Stimulated activated CD4-positive, alpha-beta T cell treated with anti-CD3 and anti-CD28 coated beads, Interleukin-2, amount 100 ng/mL, for 24 hours (primary cell): ENCODE measurements around the gene TANGO6.
A peak's percentile ranks its signal among the peaks of the same experiment; 100 is the strongest.
"Not testable (repeated sequence)": the region's sequence is repeated elsewhere in the genome, so short reads cannot be mapped to it uniquely, and the experiment has no call there.

Experiments used
- DNase-seq, 2 donors: peaks; one replicate each; pipeline ENCODE4 v3.0.0-alpha.2; 2020

TANGO6 gene

DNA sequence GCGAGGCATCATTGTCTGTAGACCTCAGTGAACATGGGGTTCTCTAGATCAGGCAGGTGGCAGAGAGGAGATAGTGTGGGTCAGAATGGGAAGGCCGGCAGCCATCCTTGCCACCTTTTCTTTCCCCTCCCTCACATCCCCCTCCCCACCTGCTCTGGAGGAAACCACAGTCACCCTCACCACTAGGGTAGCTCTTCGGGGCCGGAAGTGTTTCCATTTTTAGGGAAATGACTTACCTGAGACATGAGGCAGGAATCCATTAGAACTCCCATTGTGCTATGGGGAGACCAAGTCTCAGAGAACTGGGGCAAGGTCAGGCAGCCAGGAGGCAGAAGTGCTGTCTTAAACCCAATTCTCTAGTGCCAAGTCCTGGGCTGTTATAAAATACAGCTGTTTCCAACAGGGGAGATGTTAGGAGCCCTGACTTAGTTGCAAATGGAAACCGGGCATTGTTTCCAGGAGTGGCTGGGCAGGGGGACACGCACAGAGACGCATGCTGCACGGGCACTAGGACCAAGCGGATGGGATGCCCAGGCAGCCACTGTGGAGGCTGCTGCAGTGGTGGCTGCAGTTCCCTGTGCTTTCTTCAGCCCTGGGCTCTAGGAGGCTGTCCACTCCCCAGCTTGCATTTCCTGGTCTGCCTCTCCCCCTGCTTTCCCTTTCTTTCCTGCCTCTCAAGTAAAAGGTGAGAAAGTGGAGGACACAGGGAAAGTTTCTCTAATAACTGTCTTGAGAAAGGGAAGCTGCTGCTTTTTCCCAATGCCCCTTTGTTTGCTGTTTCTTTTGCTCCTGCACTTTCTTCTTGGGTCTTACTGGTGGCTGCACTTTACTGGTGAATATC, 265.0 kb downstream of the TANGO6 start:
- no peak for DNase-seq

DNA sequence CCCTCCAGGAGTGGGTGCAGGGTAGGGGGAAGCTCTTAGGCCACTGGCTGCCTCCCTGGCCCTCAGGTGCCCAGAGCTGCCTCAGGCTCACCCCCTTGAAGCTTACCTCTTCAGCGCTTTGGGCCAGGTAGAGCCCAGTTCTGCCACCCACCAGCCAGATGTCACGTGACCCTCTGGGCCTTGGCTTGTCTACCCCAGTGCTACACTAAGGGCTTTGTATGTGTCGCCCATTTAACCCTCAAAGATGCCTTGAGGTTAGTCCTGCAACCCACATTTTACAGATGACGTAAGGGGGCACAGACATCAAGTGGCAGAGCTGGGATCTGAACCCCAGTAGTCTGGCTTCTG, 265.5 kb downstream of the TANGO6 start:
- DNase-seq: no peak

DNA sequence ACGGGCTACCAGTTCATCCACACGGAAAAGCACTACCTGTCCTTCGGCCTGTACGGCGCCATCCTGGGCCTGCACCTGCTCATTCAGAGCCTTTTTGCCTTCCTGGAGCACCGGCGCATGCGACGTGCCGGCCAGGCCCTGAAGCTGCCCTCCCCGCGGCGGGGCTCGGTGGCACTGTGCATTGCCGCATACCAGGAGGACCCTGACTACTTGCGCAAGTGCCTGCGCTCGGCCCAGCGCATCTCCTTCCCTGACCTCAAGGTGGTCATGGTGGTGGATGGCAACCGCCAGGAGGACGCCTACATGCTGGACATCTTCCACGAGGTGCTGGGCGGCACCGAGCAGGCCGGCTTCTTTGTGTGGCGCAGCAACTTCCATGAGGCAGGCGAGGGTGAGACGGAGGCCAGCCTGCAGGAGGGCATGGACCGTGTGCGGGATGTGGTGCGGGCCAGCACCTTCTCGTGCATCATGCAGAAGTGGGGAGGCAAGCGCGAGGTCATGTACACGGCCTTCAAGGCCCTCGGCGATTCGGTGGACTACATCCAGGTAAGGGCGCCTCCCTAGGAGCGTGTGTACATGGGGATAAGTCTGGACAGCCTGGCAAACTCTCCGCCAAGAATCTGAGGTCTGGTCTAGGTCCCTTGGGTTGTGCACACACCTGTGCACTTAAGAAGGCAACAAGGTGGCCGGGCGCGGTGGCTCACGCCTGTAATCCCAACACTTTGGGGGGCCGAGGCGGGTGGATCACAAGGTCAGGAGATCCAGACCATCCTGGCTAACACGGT, 266.3 kb downstream of the TANGO6 start:
- no peak for DNase-seq

DNA sequence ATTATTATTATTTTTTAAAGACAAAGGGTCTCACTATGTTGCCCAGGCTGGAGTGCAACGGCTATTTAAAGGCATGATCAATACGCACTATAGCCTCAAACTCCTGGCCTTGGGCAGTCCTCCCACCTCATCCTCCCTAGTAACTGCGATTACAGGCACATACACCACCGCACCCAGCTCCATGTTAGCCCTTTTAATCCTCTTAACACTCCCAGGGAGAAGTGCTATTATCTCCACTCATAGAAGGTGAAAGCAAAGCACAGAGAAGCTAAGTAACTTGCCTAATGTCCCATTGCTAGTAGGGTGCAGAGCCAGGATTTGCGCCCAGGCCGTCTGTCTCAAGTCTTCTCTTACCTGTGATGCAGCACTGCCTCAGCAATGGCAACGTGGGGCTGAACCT, 267.1 kb downstream of the TANGO6 start:
- DNase-seq: no peak

DNA sequence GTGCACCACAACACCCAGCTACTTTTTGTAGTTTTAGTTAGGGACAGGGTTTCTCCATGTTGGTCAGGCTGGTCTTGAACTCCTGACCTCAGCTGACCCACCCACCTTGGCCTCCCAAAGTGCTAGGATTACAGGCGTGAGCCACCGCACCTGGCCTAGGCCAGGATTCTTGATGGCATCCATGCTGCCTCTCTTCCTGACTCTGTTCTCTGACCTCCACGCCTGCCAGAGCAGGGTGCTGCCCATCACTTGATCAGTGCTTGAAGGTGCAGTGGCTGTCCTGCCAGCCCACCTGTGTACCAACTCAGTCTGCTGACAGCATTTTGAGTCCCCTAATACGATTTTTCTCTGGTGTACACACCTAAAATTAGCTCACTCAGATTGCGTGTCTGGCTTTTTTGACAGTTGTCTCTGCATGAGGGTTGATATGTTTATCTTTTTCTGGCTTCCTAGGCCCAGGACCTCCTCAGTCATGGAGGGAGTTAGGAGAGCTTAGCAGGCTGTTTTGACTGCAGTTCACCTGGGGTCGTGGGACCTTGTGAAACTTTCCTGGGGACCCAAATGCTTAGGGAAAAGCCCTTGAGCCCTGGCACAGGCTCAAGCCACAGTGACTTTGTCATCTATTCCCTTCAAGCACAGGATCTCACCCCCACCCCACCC, 268.0 kb downstream of the TANGO6 start:
- DNase-seq: no peak

DNA sequence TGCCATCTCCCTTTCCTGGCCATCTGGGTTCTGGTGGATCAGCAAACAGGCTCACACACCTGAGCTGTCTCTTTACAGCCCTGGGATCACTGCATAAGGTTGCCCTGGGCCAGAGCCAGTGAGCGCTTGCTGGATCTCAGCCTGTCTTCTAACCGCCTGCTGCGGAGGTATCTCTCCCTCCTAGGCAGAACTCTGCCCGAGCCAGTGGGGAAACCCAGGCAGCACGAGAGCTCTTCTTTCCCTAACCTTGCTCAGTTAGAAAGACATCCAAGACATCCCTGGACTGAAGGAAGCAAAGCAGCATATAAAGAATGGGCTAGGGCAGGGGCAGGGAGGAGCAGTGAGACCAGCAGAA, 268.5 kb downstream of the TANGO6 start:
- DNase-seq: no peak

DNA sequence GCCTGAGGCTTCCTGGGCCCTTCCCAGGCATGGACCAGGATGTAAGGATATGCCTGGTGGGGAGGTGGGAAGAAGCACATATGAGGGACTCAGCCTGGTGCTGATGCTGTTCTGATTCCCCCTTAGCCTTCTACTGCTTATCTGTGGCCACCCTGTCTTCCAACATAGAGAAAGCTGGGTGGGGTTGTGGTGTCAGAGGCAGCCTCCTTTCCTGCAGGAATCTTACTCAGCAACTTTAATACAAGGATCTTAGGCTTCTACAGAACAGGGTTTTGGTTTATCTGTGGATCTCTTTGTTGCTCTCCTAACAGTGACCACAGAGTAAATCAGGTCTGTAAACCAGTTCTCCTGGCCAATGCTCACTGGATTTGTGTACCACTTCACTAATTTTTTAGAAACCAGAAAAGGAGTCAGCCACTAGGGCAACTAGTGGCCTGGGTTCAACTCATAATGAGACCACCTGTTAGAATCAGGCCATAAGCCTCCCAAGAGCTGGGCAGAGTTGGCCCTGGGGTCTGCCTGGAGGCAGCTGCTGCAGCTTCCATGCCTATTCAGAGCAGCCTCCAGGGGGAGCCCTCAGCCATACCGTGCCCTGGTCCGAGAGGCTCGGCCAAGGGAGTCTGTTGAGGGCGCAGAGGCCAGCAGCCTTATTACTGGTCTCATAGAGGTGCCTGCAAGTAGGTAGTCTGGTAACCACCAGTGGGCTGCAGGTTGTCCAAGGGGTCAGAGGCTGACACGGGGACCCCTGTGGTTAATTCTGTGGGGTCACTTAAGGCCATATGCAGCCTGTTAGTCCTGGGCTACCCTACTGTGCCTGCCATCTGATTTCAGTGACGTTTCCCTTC, 269.2 kb downstream of the TANGO6 start:
- peak; percentile 70 to 76 for DNase-seq

DNA sequence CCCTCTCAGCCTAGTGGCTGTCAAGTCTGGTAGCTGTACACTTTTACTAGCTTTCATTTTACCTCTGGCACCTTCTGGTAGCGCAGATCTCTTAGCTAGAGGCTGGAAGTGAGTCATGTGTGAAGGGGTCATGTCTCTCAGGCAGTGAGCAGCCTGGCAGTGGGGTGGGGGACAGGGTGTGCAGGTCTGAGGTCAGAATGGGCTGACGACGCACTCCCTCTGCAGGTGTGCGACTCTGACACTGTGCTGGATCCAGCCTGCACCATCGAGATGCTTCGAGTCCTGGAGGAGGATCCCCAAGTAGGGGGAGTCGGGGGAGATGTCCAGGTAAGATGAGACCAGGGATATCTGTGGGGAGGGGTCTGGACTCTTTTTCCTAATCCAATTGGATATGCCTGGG, 269.9 kb downstream of the TANGO6 start:
- DNase-seq: no peak

DNA sequence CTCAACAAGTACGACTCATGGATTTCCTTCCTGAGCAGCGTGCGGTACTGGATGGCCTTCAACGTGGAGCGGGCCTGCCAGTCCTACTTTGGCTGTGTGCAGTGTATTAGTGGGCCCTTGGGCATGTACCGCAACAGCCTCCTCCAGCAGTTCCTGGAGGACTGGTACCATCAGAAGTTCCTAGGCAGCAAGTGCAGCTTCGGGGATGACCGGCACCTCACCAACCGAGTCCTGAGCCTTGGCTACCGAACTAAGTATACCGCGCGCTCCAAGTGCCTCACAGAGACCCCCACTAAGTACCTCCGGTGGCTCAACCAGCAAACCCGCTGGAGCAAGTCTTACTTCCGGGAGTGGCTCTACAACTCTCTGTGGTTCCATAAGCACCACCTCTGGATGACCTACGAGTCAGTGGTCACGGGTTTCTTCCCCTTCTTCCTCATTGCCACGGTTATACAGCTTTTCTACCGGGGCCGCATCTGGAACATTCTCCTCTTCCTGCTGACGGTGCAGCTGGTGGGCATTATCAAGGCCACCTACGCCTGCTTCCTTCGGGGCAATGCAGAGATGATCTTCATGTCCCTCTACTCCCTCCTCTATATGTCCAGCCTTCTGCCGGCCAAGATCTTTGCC, 271.1 kb downstream of the TANGO6 start:
- no peak for DNase-seq

DNA sequence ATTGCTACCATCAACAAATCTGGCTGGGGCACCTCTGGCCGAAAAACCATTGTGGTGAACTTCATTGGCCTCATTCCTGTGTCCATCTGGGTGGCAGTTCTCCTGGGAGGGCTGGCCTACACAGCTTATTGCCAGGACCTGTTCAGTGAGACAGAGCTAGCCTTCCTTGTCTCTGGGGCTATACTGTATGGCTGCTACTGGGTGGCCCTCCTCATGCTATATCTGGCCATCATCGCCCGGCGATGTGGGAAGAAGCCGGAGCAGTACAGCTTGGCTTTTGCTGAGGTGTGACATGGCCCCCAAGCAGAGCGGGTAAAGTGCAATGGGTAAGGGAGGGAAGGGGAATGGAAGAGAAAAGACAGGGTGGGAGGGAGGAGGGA, 271.6 kb downstream of the TANGO6 start:
- no peak for DNase-seq

DNA sequence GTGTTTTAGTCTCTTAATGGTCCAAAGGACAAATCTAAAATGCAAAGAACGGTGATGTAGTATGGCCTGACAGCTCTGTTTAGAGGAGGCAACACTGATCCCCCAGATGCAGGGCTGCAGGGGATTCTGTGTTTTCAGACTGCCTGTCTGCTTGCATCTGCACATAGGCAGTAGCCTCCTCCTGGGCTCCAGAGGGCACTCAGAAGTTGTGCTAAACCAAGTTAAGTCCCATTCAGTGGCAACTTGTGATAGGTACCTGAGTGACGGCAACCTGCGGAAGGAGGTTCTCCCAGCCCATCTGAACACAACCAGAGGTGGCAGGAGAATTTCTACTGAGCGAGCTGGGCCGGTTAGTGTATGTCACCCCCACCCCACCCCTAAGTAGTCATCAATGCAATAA, 272.0 kb downstream of the TANGO6 start:
- DNase-seq: no peak

DNA sequence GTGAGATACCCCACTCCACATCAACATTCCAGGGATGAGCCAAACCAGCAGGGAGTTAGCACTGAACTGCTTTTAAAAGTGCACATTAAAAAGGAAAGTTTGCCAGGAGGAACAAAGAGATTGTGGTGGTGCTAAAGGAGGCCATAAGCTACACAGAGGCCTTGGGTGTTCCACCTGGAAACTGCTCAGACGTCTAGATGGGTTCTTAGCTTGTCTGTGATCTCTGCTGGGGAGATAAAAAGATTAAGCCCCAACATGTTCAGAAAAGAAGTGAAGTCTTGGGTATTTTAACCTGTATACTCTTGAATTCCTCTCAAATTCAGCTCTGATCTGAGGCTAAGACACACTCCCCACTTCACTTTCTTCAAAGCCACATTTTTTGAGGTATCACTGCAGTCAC, 272.5 kb downstream of the TANGO6 start:
- DNase-seq: no peak

DNA sequence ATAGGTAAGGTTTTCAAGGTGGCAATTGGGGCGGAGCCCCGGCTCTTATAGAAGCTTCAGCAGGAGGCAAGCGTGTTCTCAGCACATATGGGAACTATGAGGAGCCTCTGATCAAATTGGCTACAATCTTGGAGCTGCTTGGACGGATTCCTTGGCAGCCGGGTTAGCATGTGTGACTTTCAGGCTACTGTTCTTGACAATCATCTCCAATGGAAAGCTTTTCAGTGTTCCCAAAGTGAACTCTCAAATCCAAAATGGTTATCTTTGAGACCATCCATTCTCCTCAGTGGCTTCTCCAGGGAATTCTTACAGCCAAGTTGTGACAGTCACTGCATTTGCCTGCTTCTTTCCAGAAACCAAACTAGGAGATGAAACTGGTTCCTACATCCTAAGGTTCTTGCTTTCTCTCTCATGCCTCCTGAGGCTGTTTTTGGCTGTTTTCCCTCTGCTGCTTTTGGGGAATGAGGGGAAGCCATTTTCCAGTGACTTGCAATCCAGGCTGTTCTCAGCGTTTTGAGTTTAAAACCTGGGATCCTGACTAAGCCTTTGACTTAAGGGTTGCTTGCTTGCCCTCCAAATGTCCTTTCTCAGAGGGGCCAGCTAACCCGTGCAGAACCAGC, 273.0 kb downstream of the TANGO6 start:
- no peak for DNase-seq

DNA sequence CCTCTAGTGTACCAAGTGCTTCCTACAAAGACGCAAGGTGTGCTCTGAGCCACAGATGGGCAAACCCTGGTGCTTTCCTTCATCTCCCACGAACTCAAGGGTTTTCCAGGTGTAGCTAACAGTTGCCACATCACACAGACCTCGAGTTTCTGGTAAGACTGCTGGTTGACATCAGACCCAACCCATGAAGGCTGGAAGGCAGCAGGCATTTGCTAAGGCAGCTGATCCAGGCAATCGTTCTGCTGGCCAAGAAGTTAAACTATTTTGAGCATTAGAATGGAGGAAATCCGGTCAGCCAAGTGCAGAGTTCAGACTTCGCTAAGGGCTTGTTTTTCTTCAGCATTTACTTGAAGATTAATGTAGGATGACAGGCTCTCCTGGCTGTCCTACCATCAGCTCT, 273.6 kb downstream of the TANGO6 start:
- no peak for DNase-seq

DNA sequence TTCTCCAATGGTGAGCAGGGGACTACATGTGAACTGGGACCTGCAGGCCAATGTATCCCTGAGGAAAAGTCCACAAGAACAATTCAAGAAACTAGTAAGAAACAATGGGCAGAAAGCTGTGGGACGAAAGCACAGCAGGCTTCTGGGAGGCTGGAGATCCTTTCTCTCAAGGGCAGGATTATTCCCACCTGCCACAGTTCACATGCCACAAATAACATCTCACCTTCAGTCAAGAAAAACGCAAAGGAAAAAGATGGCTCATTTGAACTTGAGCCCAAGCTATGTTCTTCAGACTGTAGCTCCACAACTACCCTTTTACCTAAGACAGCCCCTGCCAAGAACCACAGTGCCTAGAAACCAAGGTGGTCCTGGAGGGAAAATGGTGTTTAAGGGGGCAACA, 275.1 kb downstream of the TANGO6 start:
- no peak for DNase-seq

DNA sequence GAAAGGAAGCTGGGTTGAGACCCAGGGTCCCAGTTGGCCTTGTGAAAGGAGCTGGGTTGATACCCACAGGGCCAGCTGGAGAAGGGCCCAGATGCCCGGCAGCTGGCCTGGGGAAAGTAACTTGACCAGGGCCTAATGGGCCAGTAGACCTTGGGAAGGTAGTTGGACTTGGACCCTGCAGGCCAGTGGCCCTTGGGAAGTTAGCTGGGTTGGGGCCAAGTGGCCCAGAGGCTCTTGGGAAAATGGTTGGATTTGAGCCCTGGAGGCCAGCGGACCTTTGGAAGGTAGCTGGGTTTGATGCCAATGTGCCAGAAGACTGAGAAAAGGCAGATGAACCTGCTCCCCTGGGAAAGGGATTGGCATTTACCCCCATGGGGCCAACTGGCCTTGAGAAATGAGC, 275.7 kb downstream of the TANGO6 start:
- DNase-seq: no peak

DNA sequence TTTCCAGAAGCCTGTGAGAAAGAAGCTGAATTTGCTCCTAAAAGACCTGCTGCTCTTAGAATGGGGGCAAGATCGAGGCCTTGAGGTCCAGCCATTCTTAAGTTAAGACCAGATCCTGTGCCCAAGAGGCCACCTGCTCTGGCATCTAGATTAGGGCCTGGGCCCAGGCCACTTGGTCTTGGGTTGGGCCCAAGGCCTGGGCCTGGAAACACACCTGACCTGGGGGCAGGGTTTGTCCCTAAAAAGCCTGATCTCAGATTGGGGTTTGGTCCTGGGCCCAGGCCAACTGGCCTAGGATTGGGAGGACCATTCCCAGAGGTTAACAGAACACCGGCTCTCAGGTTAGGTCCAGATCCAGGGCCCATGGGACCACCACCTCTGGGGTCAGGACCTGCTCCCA, 276.2 kb downstream of the TANGO6 start:
- no peak for DNase-seq

DNA sequence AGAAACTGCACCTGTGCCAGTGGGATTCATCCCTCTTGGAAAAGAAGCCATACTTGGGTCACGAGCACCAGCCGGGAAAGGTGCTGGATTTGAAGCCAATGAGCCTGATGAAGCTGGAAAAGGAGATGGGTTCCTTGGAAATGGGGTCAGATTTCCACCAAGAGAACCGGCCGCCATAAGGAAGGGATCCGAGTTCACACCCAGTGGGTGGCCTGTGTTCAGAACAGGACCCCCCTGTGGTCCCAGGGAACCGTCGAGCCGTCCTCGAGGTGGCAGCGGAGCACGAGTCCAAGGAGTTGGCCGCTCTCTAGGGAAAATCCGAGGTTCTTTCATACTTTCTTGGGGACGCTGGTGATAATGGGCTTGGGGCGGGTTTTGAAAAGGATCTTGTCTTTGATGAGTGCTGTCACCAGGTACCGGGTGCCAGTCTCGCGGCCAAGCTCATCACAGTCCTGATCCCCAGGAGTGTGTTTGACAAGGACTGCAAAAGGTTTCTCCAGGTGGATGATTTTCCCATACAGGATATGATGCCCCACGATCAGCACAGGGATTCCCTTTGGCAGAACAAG, 276.8 kb downstream of the TANGO6 start:
- no peak for DNase-seq

DNA sequence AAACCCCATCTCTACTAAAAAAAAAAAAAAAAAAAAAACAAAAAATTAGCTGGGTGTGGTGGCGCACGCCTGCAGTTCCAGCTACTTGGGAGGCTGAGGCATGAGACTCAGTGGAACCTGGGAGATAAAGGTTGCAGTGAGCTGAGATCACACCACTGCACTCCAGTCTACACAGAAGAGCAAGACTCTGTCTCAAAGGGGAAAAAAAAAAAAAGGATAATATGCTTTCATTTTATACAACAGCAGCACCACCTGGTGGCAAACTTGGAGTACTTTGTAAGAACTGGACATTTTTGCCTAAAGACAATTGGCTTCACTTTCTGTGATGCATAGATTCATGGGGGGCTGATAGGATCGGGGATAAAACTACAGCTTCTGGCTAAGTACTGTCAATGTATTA, 280.6 kb downstream of the TANGO6 start:
- DNase-seq: peak; percentile 57 to 72

DNA sequence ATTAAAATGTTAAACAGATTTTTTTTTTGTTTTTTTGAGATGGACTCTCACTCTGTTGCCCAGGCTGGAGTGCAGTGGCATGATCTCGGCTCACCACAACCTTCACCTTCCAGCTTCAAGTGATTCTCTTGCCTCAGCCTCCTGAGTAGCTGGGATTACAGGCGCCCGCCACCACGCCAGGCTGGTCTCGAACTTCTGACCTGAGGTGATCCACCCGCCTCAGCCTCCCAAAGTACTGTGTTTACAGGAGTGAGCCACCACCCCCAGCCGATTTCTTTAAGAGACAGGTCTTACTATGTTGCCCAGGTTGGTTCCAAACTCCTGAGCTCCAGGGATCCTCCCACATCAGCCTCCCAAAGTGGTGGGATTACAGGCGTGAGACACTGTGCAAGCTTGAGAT, 281.1 kb downstream of the TANGO6 start:
- DNase-seq: not testable (repeated sequence)

DNA sequence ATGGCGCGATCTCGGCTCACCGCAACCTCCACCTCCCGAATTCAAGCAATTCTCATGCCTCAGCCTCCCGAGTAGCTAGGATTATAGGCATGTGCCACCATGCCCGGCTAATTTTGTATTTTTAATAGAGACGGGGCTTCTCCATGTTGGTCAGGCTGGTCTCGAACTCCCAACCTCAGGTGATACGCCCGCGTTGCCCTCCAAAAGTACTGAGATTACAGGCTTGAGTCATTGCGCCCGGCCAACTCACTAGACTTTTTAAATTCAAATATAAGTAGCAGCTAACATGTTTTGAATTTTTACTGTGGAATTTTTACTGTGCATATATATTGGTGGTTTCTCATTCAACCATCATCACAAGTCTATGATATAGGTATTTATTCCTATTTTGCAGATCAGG, 281.6 kb downstream of the TANGO6 start:
- DNase-seq: not testable (repeated sequence)

DNA sequence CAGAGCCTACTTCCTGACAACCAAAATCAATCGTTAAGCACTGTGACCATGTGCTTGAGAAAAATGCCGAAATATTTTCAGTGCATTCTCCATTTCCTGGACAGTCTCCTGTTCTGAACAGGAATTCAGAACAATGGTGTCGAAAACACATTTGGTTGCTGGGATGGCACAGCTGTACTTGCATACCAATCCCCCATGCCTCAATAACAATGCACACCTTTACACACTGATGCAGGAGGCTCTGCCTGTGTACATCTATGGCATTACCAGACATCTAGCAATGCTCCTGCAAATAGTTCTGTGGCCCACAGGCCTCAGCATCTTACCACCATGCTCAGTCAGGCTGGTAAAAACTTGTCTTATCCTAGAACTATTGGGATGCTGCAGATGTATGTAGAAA, 282.9 kb downstream of the TANGO6 start:
- DNase-seq: no peak
